CD4-positive, alpha-beta T cell treated with Interferon gamma for 1 hour (primary cell): Measurements from ENCODE around the gene GNAZ.
A peak's percentile ranks its signal among the peaks of the same experiment; 100 is the strongest.

ENCODE experiments used
- DNase-seq: peaks from one replicate; pipeline ENCODE4 v3.0.0-alpha.2; 2020

Gene GNAZ

GRCh38 chr22:23140385-23140784 is 70.1 kb downstream of the GNAZ start:
- no peak for DNase-seq

- DNase-seq = no peak
Observed at GRCh38 chr22:23142546-23143105, 72.3 kb downstream of the GNAZ start.

GRCh38 chr22:23143119-23143518 is 72.8 kb downstream of the GNAZ start:
- no peak for DNase-seq

GRCh38 chr22:23144432-23144831 is 74.1 kb downstream of the GNAZ start:
- DNase-seq = no peak

GRCh38 chr22:23144932-23145877 is 74.9 kb downstream of the GNAZ start, which contains the start of gene RAB36:
TSS of gene RAB36 (plus strand) at chr22:23145477. CDS start at chr22:23146617, 1,140 bp downstream.
- peak; percentile 98 for DNase-seq

GRCh38 chr22:23145878-23146470 is 75.7 kb downstream of the GNAZ start:
- no peak for DNase-seq

GRCh38 chr22:23146478-23147205 is 76.3 kb downstream of the GNAZ start:
- DNase-seq = no peak

- no peak for DNase-seq
Observed at GRCh38 chr22:23147617-23148387, 77.5 kb downstream of the GNAZ start.

GRCh38 chr22:23149743-23150238 is 79.5 kb downstream of the GNAZ start:
- no peak for DNase-seq

GRCh38 chr22:23150762-23151161 is 80.4 kb downstream of the GNAZ start:
- DNase-seq = no peak

GRCh38 chr22:23151827-23152226 is 81.5 kb downstream of the GNAZ start:
- no peak for DNase-seq

- peak; percentile 38 for DNase-seq
Observed at GRCh38 chr22:23152238-23153114, 82.2 kb downstream of the GNAZ start.

- no peak for DNase-seq
Observed at GRCh38 chr22:23153994-23154393, 83.7 kb downstream of the GNAZ start.

GRCh38 chr22:23154461-23154860 is 84.1 kb downstream of the GNAZ start:
- DNase-seq = no peak

GRCh38 chr22:23155143-23155542 is 84.8 kb downstream of the GNAZ start:
- no peak for DNase-seq

GRCh38 chr22:23155831-23156230 is 85.5 kb downstream of the GNAZ start:
- no peak for DNase-seq

GRCh38 chr22:23156286-23156685 is 86.0 kb downstream of the GNAZ start:
- DNase-seq = no peak

GRCh38 chr22:23157560-23158515 is 87.5 kb downstream of the GNAZ start:
- no peak for DNase-seq

GRCh38 chr22:23158516-23159290 is 88.4 kb downstream of the GNAZ start:
- no peak for DNase-seq
